ENCODE data around the gene TIMELESS.

- no peak for TF ChIP-seq POLR2AphosphoS5 (IDR thresholded peaks at IDR 0.05)
- TF ChIP-seq, protein P1, sequence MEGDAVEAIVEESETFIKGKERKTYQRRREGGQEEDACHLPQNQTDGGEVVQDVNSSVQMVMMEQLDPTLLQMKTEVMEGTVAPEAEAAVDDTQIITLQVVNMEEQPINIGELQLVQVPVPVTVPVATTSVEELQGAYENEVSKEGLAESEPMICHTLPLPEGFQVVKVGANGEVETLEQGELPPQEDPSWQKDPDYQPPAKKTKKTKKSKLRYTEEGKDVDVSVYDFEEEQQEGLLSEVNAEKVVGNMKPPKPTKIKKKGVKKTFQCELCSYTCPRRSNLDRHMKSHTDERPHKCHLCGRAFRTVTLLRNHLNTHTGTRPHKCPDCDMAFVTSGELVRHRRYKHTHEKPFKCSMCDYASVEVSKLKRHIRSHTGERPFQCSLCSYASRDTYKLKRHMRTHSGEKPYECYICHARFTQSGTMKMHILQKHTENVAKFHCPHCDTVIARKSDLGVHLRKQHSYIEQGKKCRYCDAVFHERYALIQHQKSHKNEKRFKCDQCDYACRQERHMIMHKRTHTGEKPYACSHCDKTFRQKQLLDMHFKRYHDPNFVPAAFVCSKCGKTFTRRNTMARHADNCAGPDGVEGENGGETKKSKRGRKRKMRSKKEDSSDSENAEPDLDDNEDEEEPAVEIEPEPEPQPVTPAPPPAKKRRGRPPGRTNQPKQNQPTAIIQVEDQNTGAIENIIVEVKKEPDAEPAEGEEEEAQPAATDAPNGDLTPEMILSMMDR (IDR thresholded peaks at IDR 0.05): no peak
Observed at GRCh38 chr12:56461235-56462159, 12.3 kb upstream of the TIMELESS start.
